Neural progenitor cell (in vitro differentiated cells): Measurements from ENCODE around the gene KCNG3.
A peak's percentile ranks its signal among the peaks of the same experiment; 100 is the strongest.

Experiments
- EZH2 ChIP-seq: fragments of 200-600 bp; sonication (generic); IDR thresholded peaks from 2 replicates; pipeline ENCODE4 v1.6.1; 2017; ENCODE audit warnings: antibody characterized with exemption, mild to moderate bottlenecking, moderate library complexity
- EZH2phosphoT487 ChIP-seq: fragments of 200-600 bp; sonication (generic); IDR thresholded peaks from 2 replicates; pipeline ENCODE4 v1.6.1; 2017; ENCODE audit warnings: antibody characterized with exemption
- TF ChIP-seq, protein P1 (sequence below): fragments of 200-600 bp; sonication (generic); IDR thresholded peaks from 2 replicates; pipeline ENCODE4 v1.5.1; 2017; ENCODE audit warnings: antibody characterized with exemption, mild to moderate bottlenecking

DNA sequence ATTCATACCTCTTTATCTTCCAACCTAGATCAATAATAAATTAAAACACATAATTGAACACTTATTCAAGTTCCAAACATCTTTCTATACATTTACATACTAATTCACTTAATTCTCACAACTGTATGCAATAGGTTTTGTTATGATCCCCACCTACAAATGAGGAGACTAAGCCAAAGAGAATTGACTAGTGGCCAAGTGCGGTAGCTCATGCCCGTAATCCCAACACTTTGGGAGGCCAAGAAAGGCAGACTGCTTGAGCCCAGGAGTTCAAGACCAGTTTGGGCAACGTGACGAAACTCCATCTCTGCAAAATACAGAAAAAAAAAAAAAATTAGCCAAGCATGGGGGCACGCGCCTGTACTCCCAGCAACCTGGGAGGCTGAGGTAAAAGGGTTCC lies 36.8 kb downstream of the KCNG3 start:
- TF ChIP-seq, protein P1, sequence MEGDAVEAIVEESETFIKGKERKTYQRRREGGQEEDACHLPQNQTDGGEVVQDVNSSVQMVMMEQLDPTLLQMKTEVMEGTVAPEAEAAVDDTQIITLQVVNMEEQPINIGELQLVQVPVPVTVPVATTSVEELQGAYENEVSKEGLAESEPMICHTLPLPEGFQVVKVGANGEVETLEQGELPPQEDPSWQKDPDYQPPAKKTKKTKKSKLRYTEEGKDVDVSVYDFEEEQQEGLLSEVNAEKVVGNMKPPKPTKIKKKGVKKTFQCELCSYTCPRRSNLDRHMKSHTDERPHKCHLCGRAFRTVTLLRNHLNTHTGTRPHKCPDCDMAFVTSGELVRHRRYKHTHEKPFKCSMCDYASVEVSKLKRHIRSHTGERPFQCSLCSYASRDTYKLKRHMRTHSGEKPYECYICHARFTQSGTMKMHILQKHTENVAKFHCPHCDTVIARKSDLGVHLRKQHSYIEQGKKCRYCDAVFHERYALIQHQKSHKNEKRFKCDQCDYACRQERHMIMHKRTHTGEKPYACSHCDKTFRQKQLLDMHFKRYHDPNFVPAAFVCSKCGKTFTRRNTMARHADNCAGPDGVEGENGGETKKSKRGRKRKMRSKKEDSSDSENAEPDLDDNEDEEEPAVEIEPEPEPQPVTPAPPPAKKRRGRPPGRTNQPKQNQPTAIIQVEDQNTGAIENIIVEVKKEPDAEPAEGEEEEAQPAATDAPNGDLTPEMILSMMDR: peak; percentile 36
- TF ChIP-seq EZH2 (no peak), EZH2phosphoT487 (no peak)
